HL-60 (cell line): Measurements from ENCODE around the gene COLEC12.

Experiments used
- DNase-seq, 2 experiments: peaks; one replicate each; pipeline ENCODE4 v3.0.0-alpha.2; 2010 to 2020; ENCODE audit warnings: low read depth in 1 of 2, low spot score in 1 of 2
- H3K27ac ChIP-seq: fragments of 250-450 bp; sonication (Bioruptor Pico); replicated peaks from 2 replicates; pipeline ENCODE4 v1.5.1; 2020; ENCODE audit warnings: mild to moderate bottlenecking, moderate library complexity
- H3K27me3 ChIP-seq: fragments of 250-450 bp; sonication (Bioruptor Pico); 2 replicates; pipeline ENCODE4 v1.5.1; 2021; ENCODE audit warnings: mild to moderate bottlenecking, moderate library complexity; ENCODE audit not compliant: insufficient read depth, poor library complexity, severe bottlenecking
- H3K4me3 ChIP-seq: replicated peaks from 2 replicates; pipeline ENCODE4 v1.5.1; 2011; ENCODE audit warnings: mild to moderate bottlenecking, control low read depth, low read length; ENCODE audit not compliant: insufficient read depth
- GABPA ChIP-seq: IDR thresholded peaks from 2 replicates; pipeline ENCODE4 v1.6.1; 2012; ENCODE audit warnings: low read depth
- POLR2AphosphoS5 ChIP-seq: IDR thresholded peaks from 2 replicates; pipeline ENCODE4 v1.6.1; 2012; ENCODE audit warnings: low read depth
- REST ChIP-seq: IDR thresholded peaks from 2 replicates; pipeline ENCODE4 v1.6.1; 2012; ENCODE audit warnings: low read depth; ENCODE audit not compliant: insufficient replicate concordance
- SPI1 ChIP-seq: IDR thresholded peaks from 2 replicates; pipeline ENCODE4 v1.6.1; 2012; ENCODE audit warnings: low read depth, mild to moderate bottlenecking, borderline replicate concordance
- TF ChIP-seq, protein P1 (sequence below): IDR thresholded peaks from one replicate; pipeline ENCODE4 v1.5.1; 2011; ENCODE audit warnings: low read length, control low read depth, inconsistent platforms; ENCODE audit not compliant: insufficient read depth

The COLEC12 gene

GRCh38 chr18:395456-396250 lies 104.8 kb downstream of the COLEC12 start:
- TF ChIP-seq, protein P1, sequence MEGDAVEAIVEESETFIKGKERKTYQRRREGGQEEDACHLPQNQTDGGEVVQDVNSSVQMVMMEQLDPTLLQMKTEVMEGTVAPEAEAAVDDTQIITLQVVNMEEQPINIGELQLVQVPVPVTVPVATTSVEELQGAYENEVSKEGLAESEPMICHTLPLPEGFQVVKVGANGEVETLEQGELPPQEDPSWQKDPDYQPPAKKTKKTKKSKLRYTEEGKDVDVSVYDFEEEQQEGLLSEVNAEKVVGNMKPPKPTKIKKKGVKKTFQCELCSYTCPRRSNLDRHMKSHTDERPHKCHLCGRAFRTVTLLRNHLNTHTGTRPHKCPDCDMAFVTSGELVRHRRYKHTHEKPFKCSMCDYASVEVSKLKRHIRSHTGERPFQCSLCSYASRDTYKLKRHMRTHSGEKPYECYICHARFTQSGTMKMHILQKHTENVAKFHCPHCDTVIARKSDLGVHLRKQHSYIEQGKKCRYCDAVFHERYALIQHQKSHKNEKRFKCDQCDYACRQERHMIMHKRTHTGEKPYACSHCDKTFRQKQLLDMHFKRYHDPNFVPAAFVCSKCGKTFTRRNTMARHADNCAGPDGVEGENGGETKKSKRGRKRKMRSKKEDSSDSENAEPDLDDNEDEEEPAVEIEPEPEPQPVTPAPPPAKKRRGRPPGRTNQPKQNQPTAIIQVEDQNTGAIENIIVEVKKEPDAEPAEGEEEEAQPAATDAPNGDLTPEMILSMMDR = no peak
- H3K27me3 ChIP-seq = no peaks in the 10 kb centered on the region
- no peak overlapping the region for H3K4me3 ChIP-seq
- no peak for DNase-seq
- H3K27ac ChIP-seq = no peak overlapping the region

DNA sequence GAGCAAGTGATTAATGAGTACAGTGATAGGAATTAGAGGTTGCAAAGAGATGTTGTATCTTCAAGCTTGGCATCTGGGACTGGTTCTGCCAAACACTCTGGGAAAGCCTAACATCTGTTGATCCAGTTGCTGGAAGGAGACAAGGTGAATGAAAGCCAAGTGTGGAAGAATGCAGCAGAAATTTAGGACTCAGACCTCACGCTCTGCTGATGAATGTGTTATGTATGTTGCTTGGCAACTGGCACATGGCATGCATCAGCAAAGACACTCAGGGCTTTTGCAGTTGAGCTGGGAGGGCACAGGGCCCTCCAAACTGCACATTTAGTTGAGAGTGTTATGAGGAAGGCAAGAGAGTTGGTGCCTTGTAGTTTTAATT lies 105.5 kb downstream of the COLEC12 start:
- no peak for DNase-seq
- H3K27ac ChIP-seq = no peak overlapping the region
- no peak overlapping the region for H3K4me3 ChIP-seq
- TF ChIP-seq, protein P1 = no peak
- TF ChIP-seq POLR2AphosphoS5 (no peak), REST (no peak), GABPA (no peak), SPI1 (no peak)
- H3K27me3 ChIP-seq = no peaks in the 10 kb centered on the region

GRCh38 chr18:394262-394986 lies 106.1 kb downstream of the COLEC12 start:
- TF ChIP-seq POLR2AphosphoS5 (no peak), GABPA (no peak), SPI1 (no peak), REST (no peak)
- TF ChIP-seq, protein P1 = no peak
- Histone ChIP-seq H3K4me3 (no peak overlapping the region), H3K27me3 (no peaks in the 10 kb centered on the region), H3K27ac (no peak overlapping the region)
- DNase-seq = no peak
